Measurements from ENCODE around the gene PLA2G2D.

PLA2G2D gene

DNA sequence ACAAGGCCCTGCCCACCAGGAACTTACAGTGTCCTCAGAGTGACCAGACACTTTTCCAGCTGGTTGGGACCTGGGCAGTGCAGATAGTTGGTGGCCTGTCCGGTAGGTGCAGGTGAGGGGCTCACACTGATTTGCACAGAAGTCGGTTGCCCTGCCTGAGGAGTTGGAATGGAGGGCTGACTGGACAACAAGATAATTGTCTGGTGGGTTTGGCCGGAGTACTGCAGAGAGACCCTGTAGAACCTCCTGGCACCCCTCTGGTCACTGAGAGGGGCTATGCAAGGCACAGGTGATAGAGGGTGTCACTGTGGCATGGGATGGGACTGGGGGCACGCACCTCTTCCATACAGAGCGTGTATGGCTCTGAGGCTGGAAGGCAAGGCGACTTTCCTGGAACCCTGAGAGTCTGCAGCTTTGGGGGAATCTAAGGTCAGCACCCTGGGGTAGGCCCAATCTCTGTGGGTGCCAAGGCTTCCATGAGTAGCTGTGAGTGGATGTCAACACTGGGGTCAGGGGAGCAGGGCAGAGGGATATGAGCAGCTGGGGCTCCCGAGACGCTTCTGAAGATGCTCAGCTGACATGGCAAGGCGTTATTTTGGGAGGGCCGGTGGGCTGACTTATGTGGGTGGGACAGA lies 7.6 kb upstream of the PLA2G2D start:
- in situ Hi-C loops (cut with MboI; ENCODE audit: low pct_unique_long_range_greater_than_20kb, low sequenced_read_pairs, unreplicated experiment): loop anchor here (25.0 kb wide), 1 partner anchor 215 kb away; the partner anchor contains the start of gene PLA2G2E

DNA sequence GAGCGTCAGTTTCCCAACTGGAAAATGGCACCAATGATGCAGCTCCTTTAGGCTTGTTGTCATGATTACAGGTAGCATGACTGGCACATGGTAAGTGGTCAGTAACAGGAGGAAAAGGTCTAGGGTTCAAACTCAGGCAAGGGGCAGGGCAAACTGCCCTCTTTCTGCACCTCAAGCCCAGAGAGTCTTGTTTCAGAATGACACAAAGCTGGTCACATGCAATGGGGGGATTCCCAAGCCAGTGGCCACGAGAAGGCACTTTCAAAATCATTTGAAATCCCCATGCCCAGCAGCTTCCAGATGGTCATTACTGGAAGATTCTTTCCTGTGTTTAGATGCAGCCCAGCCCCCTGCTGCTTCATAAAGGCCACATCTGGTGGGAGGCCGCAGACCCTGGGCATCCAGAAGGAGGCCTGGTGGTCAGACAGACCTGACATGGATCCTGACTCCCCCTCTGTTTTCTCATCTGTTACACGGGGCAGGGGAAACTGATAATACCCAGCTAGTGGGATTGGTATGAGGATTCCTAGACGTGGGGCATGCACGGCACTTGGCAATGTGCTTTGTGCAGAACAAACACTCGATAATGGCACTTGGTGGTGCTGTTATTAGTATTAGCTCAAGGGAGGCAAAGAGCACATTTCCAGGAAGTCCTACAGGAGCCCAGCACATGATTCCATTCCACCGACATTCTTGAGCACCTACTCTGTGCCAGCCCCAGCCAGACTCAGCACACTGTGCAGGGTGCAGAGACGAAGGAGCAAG lies 6.9 kb upstream of the PLA2G2D start:
- no peak for TF ChIP-seq CTCF (IDR thresholded peaks at IDR 0.05; ENCODE audit: extremely low read depth, insufficient read depth, missing control alignments)
- peak; percentile 65 for DNase-seq (ENCODE audit: low spot score)
- in situ Hi-C loops (cut with MboI; ENCODE audit: low pct_unique_long_range_greater_than_20kb, low sequenced_read_pairs, unreplicated experiment): loop anchor here (25.0 kb wide), 1 partner anchor 214 kb away; the partner anchor contains the start of gene PLA2G2E

More for the DNA sequence above, 7.6 kb upstream of the PLA2G2D start:
- DNase-seq (ENCODE audit: low spot score): no peak
- TF ChIP-seq CTCF (IDR thresholded peaks at IDR 0.05; ENCODE audit: extremely low read depth, insufficient read depth, missing control alignments): no peak

- no peak for DNase-seq (ENCODE audit: low spot score)
- TF ChIP-seq CTCF (IDR thresholded peaks at IDR 0.05; ENCODE audit: extremely low read depth, insufficient read depth, missing control alignments): no peak
- in situ Hi-C loops (cut with MboI; ENCODE audit: low pct_unique_long_range_greater_than_20kb, low sequenced_read_pairs, unreplicated experiment): loop anchor here (25.0 kb wide), 1 partner anchor 213 kb away; the partner anchor contains the start of gene PLA2G2E
These were observed 5.8 kb upstream of the PLA2G2D start for GRCh38 chr1:20125100-20125499.

DNA sequence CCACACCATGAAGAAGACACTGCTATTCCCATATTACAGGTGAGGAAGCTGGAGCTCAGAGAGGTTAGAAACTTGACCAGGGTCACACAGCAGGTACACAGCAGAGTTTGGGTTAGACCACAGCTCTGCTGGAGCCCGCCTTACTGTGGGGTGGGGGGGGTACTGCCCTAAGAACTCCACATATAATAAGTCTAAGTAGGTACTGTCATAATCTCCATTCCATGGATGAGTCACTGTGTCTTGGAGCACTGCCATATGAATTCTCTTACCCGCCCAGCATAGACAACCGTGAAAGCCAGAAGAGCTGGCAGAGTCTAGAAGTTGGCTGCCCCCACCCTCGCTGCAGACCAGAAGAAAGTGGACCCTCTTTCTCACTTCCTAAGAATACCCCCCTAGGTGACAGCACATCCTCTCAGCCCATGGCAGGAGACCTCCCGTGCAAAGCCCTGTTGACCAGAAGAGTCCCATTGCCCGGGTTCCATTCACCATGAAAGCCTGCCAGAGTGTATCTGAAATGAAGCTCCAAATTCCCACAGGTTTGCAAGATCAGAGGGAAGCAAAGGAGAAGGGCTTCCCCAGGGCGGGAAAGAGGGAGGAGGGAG lies 5.2 kb upstream of the PLA2G2D start:
- TF ChIP-seq CTCF (IDR thresholded peaks at IDR 0.05; ENCODE audit: extremely low read depth, insufficient read depth, missing control alignments): no peak
- in situ Hi-C loops (cut with MboI; ENCODE audit: low pct_unique_long_range_greater_than_20kb, low sequenced_read_pairs, unreplicated experiment): loop anchor here (25.0 kb wide), 1 partner anchor 212 kb away; the partner anchor contains the start of gene PLA2G2E
- DNase-seq (ENCODE audit: low spot score): no peak

GRCh38 chr1:20123722-20124455 lies 4.6 kb upstream of the PLA2G2D start:
- in situ Hi-C loops (cut with MboI; ENCODE audit: low pct_unique_long_range_greater_than_20kb, low sequenced_read_pairs, unreplicated experiment): no loop called here
- no peak for DNase-seq (ENCODE audit: low spot score)
- no peak for TF ChIP-seq CTCF (IDR thresholded peaks at IDR 0.05; ENCODE audit: extremely low read depth, insufficient read depth, missing control alignments)

DNA sequence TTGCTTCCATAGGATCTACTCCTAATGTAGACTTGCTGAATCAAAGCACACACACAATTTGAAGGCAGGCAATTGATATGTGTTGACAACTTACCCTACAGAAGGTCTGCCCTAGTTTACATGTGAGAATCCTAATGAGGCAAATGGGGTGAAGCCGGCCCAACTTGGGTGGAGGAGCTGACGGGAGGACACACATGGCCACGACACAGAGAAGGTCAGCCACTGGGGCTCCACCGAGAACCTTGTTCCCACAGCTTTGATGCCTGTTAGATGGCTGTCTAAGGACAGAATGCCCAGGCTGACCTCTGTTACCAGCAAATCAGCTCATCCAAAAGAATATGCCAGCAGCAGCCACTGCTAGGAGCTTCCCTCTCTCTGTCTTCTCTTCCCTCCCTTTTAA lies 1.5 kb upstream of the PLA2G2D start:
- TF ChIP-seq CTCF (IDR thresholded peaks at IDR 0.05; ENCODE audit: extremely low read depth, insufficient read depth, missing control alignments): no peak
- in situ Hi-C loops (cut with MboI; ENCODE audit: low pct_unique_long_range_greater_than_20kb, low sequenced_read_pairs, unreplicated experiment): no loop called here
- DNase-seq (ENCODE audit: low spot score): no peak

All from GM13977 (cell line).